Neural cell (in vitro differentiated cells): ENCODE measurements around the gene SULT4A1. TPM values are rescaled to one million over a fixed set of nuclear protein-coding genes. Genes with fewer than 3 reads are reported as not detected.

ENCODE experiments used
- H2AFZ ChIP-seq: fragments of 200-600, 300-800 bp; sonication (generic), shearing (Covaris generic); 2 replicates; pipeline ENCODE4 v1.6.0; 2014; ENCODE audit warnings: low read depth, mild to moderate bottlenecking, antibody characterized with exemption, low read length, moderate library complexity
- H3F3A ChIP-seq: fragments of 200-600 bp; shearing (Covaris generic); 2 replicates; pipeline ENCODE4 v1.6.1; 2016; ENCODE audit warnings: mild to moderate bottlenecking, moderate library complexity, mixed read lengths, antibody characterized with exemption, low read length; ENCODE audit not compliant: insufficient read depth, poor library complexity, severe bottlenecking
- H3K27ac ChIP-seq: fragments of 200-600, 300-800 bp; sonication (generic), shearing (Covaris generic); 2 replicates; pipeline ENCODE4 v1.5.1; 2014; ENCODE audit warnings: mild to moderate bottlenecking, low read length, moderate library complexity
- H3K27me3 ChIP-seq: fragments of 300-800, 200-600 bp; sonication (generic), shearing (Covaris generic); 2 replicates; pipeline ENCODE4 v1.6.0; 2014; ENCODE audit warnings: mild to moderate bottlenecking, low read depth, low read length, moderate library complexity; ENCODE audit not compliant: insufficient read depth
- H3K36me3 ChIP-seq: fragments of 300-800, 200-600 bp; sonication (generic), shearing (Covaris generic); 2 replicates; pipeline ENCODE4 v1.5.1; 2014; ENCODE audit warnings: mild to moderate bottlenecking, antibody characterized with exemption, low read length, moderate library complexity; ENCODE audit not compliant: insufficient read depth
- H3K4me2 ChIP-seq: fragments of 300-800, 200-600 bp; sonication (generic), shearing (Covaris generic); 2 replicates; pipeline ENCODE4 v1.6.0; 2014; ENCODE audit warnings: mild to moderate bottlenecking, low read length
- H3K4me3 ChIP-seq: fragments of 300-800, 200-600 bp; sonication (generic), shearing (Covaris generic); 2 replicates; pipeline ENCODE4 v1.5.1; 2014; ENCODE audit warnings: mild to moderate bottlenecking, low read length, moderate library complexity
- H3K79me2 ChIP-seq: fragments of 200-600 bp; shearing (Covaris generic); replicated peaks from 2 replicates; pipeline ENCODE4 v1.6.0; 2014; ENCODE audit warnings: mild to moderate bottlenecking, low read length, moderate library complexity; ENCODE audit not compliant: insufficient read depth
- H3K9ac ChIP-seq: fragments of 300-800, 200-600 bp; sonication (generic), shearing (Covaris generic); 2 replicates; pipeline ENCODE4 v1.6.1; 2016; ENCODE audit warnings: mild to moderate bottlenecking, low read length, mixed read lengths
- H3K9me2 ChIP-seq: fragments of 200-600 bp; shearing (Covaris generic); 2 replicates; pipeline ENCODE4 v1.6.1; 2016; ENCODE audit warnings: mild to moderate bottlenecking, low read length, mixed read lengths; ENCODE audit not compliant: insufficient read depth
- H3K9me3 ChIP-seq: fragments of 200-600, 300-800 bp; sonication (generic), shearing (Covaris generic); 2 replicates; pipeline ENCODE4 v1.6.1; 2016; ENCODE audit warnings: mild to moderate bottlenecking, mixed run types, low read length, moderate library complexity, mixed read lengths
- H4K20me1 ChIP-seq: fragments of 200-600 bp; shearing (Covaris generic); 2 replicates; pipeline ENCODE4 v1.6.1; 2016; ENCODE audit warnings: mild to moderate bottlenecking, mixed run types; ENCODE audit not compliant: insufficient read depth
- EP300 ChIP-seq: fragments of 450-650 bp; conservative IDR thresholded peaks from 2 replicates; pipeline ENCODE4 v1.6.1; 2014; ENCODE audit warnings: antibody characterized with exemption, mild to moderate bottlenecking, moderate library complexity; ENCODE audit not compliant: poor library complexity, severe bottlenecking
- EZH2 ChIP-seq: fragments of 200-600, 300-800 bp; shearing (Covaris generic), sonication (generic); IDR thresholded peaks from 2 replicates; pipeline ENCODE4 v1.6.1; 2014; ENCODE audit warnings: antibody characterized with exemption, low read length, borderline replicate concordance, mild to moderate bottlenecking; ENCODE audit not compliant: insufficient read depth, poor library complexity, severe bottlenecking
- MXI1 ChIP-seq: fragments of 450-650 bp; conservative IDR thresholded peaks from 2 replicates; pipeline ENCODE4 v1.6.1; 2014; ENCODE audit warnings: antibody characterized with exemption, mild to moderate bottlenecking; ENCODE audit not compliant: poor library complexity, severe bottlenecking
- POLR2AphosphoS5 ChIP-seq: IDR thresholded peaks from 2 replicates; pipeline ENCODE4 v1.6.1; 2012
- RAD21 ChIP-seq: fragments of 450-650 bp; conservative IDR thresholded peaks from 2 replicates; pipeline ENCODE4 v1.6.1; 2014; ENCODE audit warnings: antibody characterized with exemption, mild to moderate bottlenecking, moderate library complexity
- SMC3 ChIP-seq: fragments of 450-650 bp; conservative IDR thresholded peaks from 2 replicates; pipeline ENCODE4 v1.6.1; 2014; ENCODE audit warnings: antibody characterized with exemption, mild to moderate bottlenecking, moderate library complexity; ENCODE audit not compliant: poor library complexity
- TAF1 ChIP-seq: IDR thresholded peaks from 2 replicates; pipeline ENCODE4 v1.6.1; 2012; ENCODE audit warnings: low read depth
- polyA plus RNA-seq: library from polyadenylated mRNA; depleted of rRNA; stranded (reverse); fragments of >200 nt; gene quantifications from 2 replicates; pipeline ENCODE4 v1.2.3, GENCODE V29; 2014
- TF ChIP-seq, protein P1 (sequence below): IDR thresholded peaks from 2 replicates; pipeline ENCODE4 v1.6.1; 2012; ENCODE audit warnings: borderline replicate concordance
- TF ChIP-seq, protein P2 (sequence below): fragments of 450-650 bp; IDR thresholded peaks from 2 replicates; pipeline ENCODE4 v1.5.1; 2014; ENCODE audit warnings: antibody characterized with exemption, mild to moderate bottlenecking, moderate library complexity; ENCODE audit not compliant: poor library complexity, severe bottlenecking

The SULT4A1 gene
- polyA plus RNA-seq, 1 donor from 2014 or later: 182 TPM

DNA sequence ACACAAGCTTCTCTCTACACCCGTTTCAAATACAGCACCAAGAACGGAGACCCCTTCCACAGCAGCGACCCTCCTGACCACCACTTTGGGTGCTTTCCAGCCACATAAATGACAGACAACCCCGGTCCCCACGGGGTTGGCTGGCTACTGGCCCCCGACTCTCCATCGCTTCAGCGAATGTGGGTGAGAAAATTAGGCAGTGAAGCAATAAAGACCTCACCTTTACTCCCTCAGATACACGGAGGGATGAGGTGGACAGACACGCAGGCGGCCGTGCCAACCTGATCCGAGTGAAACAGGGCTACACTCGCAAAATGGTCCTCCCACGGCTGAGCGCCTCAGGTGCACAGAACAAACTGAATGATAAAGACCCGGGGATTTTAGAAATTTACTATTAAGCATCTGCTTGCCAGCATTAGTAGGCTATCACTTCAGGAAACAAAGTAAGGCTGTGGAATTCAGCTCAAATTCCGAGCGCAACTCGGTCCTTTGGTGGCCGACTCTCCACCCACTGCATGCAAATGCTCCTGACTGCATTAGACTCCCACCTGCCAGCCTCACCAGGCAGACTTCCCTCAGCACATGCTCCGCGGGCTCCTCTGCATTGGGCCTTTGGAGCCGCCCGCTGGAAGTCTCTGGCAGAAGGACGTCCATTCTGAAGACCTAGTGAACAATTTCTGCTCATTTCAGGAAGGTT lies 37.4 kb downstream of the SULT4A1 start:
- Histone ChIP-seq H3K9ac (no peak overlapping the region), H3K79me2 (no peaks in the 10 kb centered on the region), H3K36me3 (no peaks in the 10 kb centered on the region), H3K4me2 (no peak overlapping the region), H3K9me3 (no peaks in the 10 kb centered on the region), H3K27ac (no peak overlapping the region), H2AFZ (no peak overlapping the region), H3K4me3 (no peak overlapping the region), H3K9me2 (no peaks in the 10 kb centered on the region), H3F3A (no peaks in the 10 kb centered on the region), H3K27me3 (no peaks in the 10 kb centered on the region), H4K20me1 (no peaks in the 10 kb centered on the region)
- TF ChIP-seq, protein P1, sequence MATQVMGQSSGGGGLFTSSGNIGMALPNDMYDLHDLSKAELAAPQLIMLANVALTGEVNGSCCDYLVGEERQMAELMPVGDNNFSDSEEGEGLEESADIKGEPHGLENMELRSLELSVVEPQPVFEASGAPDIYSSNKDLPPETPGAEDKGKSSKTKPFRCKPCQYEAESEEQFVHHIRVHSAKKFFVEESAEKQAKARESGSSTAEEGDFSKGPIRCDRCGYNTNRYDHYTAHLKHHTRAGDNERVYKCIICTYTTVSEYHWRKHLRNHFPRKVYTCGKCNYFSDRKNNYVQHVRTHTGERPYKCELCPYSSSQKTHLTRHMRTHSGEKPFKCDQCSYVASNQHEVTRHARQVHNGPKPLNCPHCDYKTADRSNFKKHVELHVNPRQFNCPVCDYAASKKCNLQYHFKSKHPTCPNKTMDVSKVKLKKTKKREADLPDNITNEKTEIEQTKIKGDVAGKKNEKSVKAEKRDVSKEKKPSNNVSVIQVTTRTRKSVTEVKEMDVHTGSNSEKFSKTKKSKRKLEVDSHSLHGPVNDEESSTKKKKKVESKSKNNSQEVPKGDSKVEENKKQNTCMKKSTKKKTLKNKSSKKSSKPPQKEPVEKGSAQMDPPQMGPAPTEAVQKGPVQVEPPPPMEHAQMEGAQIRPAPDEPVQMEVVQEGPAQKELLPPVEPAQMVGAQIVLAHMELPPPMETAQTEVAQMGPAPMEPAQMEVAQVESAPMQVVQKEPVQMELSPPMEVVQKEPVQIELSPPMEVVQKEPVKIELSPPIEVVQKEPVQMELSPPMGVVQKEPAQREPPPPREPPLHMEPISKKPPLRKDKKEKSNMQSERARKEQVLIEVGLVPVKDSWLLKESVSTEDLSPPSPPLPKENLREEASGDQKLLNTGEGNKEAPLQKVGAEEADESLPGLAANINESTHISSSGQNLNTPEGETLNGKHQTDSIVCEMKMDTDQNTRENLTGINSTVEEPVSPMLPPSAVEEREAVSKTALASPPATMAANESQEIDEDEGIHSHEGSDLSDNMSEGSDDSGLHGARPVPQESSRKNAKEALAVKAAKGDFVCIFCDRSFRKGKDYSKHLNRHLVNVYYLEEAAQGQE: no peak
- TF ChIP-seq EZH2 (no peak), TAF1 (no peak), MXI1 (no peak), POLR2AphosphoS5 (no peak), SMC3 (no peak), RAD21 (no peak), EP300 (no peak)
- TF ChIP-seq, protein P2, sequence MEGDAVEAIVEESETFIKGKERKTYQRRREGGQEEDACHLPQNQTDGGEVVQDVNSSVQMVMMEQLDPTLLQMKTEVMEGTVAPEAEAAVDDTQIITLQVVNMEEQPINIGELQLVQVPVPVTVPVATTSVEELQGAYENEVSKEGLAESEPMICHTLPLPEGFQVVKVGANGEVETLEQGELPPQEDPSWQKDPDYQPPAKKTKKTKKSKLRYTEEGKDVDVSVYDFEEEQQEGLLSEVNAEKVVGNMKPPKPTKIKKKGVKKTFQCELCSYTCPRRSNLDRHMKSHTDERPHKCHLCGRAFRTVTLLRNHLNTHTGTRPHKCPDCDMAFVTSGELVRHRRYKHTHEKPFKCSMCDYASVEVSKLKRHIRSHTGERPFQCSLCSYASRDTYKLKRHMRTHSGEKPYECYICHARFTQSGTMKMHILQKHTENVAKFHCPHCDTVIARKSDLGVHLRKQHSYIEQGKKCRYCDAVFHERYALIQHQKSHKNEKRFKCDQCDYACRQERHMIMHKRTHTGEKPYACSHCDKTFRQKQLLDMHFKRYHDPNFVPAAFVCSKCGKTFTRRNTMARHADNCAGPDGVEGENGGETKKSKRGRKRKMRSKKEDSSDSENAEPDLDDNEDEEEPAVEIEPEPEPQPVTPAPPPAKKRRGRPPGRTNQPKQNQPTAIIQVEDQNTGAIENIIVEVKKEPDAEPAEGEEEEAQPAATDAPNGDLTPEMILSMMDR: no peak

DNA sequence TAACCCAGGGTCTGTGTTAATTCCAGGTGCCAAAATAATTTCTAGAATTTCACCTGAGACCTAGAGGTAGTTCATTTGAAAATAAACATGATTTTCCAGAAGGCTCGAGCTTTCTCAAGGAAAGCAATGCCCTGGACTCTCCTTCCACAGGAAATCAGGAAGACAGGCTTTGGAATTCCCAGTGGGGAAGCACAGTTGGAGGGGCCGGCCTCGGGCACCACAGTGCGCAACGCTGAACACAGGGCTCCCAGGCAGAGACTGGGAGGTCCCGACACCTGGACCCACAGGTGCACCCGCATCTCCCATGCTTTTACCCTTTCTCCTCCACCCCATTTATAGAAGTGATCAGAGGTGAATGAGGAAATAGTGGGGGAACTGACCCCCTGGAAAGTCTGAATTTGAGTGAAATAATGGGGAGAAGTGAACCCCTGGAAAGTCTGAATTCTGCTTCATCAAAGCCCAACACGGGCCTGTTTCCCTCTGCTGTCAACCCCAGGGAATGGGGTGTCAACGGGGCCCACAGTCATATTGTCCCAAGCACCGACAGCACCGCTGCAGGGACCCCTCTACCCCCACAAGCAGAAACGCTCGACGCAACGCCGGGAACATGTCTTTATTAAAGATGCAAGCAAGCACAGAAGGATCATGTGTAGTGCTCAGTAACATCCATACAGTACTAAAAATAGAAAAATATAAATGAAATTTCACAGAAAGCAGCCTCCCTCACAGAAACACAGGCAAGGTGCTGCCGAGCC lies 38.2 kb downstream of the SULT4A1 start:
- Histone ChIP-seq H3K4me3 (no peak overlapping the region), H3K36me3 (no peaks in the 10 kb centered on the region), H3F3A (no peaks in the 10 kb centered on the region), H3K9me2 (no peaks in the 10 kb centered on the region), H3K9ac (no peak overlapping the region), H3K27ac (no peak overlapping the region), H3K9me3 (no peaks in the 10 kb centered on the region), H2AFZ (no peak overlapping the region), H4K20me1 (no peaks in the 10 kb centered on the region), H3K4me2 (no peak overlapping the region), H3K79me2 (no peaks in the 10 kb centered on the region), H3K27me3 (no peaks in the 10 kb centered on the region)
- TF ChIP-seq, protein P2: no peak
- TF ChIP-seq MXI1 (no peak), RAD21 (no peak), POLR2AphosphoS5 (no peak), EZH2 (no peak), SMC3 (no peak)
